HG02678 (cell line): Measurements from ENCODE around the gene CPED1.
"Not testable (repeated sequence)": the region's sequence is repeated elsewhere in the genome, so short reads cannot be mapped to it uniquely, and the experiment has no call there.

Source experiments
- ATAC-seq: cut with Tn5 transposase; IDR thresholded peaks from one replicate; pipeline ENCODE4 v1.9.1; 2021; ENCODE audit warnings: mild to moderate bottlenecking, moderate library complexity; ENCODE audit not compliant: unreplicated experiment

Gene CPED1

DNA sequence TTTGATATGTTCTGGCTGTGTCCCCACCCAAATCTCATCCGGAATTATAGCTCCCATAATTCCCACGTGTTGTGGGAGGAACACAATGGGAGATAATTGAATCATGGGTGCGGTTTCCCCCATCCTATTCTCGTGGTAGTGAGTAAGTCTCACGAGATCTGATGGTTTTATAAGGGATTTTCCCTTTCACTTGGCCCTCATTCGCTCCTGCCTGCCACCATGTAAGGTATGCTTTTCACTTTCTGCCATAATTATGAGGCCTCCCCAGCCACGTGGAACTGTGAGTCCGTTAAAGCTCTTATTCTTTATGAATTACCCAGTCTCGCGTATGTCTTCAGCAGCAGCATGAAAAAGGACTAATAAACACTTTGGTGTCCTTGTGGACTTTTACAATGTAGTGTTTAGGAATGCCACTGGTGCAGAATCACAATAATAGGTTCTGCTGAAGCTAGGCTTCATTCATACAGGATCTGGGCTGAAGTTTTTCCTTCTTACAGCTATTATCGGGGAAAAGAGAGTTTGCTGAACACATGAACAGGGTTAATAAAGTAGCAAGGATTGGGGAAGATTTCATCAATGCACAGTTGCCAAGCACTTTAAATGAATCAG is 74.3 kb downstream of the CPED1 start:
- no peak for ATAC-seq

DNA sequence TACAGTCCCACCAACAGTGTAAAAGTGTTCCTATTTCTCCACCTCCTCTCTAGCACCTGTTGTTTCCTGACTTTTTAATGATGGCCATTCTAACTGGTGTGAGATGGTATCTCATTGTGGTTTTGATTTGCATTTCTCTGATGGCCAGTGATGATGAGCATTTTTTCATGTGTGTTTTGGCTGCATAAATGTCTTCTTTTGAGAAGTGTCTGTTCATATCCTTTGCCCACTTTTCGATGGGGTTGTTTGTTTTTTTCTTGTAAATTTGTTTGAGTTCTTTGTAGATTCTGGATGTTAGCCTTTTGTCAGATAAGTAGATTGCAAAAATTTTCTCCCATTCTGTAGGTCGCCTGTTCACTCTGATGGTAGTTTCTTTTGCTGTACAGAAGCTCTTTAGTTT is 79.2 kb downstream of the CPED1 start:
- ATAC-seq, result not testable (repeated sequence)

DNA sequence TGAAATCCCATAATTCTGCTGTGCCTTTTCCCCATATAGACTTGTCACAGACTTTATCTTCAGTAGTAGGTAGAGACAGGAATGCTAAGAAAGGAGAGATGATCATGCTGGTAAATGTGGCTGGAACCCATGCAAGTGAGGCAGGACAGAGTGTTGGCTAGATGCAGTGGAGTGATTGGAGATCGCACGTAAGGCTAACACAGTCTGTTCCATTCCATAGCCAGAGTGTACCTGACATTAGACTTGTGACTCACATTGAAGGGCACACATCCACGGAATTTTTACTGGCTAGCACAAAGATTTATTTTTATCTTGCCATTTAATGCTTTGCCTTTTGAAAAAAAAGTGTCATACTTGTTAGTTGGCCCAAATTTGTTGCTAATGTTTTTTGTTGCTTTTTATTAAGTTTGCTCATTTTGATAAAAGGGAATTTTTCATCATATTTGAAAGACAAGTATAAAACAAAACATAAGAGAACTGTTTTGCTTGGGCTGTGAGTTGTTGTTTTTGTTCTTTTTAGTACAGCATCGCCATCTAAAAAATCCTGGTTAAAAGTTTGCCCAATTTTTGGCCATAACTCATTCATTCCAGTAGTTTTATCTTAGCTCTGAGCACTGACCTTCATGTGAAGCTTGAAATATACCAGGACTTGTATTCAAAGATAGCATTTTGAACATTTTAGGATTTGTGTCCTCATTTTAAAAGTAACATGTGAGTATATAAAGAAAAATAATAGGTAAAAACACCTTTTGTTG is 81.0 kb downstream of the CPED1 start:
- no peak for ATAC-seq

DNA sequence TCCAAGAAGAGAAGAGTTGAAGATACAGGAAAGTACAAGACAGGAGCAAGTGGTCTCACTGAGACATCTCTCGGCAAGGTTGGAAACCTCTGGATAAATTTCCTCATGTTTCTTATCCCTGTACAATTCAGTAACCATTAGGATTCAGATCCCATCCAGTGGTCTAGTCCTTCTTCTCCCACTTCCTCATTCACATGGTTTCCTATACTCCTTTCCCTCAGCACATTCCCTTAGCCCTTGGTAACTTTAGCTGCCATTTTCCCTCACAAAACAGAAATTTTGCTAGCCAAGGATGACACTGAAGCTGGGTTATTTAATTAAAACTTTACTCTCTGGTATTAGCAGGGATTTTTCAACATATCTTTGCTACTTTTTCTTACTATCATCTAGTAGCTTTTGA is 82.6 kb downstream of the CPED1 start:
- no peak for ATAC-seq

DNA sequence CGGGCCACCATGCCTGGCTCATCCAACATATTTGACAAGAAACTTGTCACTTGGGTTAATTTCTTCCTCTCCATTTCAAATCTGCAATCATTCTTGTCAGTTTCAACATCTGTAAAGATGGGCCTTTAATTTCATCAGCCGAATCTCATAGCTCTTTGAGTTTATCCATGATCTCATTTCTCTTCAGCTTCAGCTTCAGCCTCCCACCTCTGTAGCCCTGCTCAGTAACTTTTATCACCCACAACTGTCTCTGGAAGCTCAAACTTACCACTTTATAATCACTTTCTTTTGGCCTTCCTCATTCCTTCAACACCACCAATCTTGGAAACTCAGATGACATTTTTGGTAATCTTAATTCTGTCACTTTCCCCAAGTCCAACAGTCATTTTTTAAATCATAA is 83.2 kb downstream of the CPED1 start:
- no peak for ATAC-seq

DNA sequence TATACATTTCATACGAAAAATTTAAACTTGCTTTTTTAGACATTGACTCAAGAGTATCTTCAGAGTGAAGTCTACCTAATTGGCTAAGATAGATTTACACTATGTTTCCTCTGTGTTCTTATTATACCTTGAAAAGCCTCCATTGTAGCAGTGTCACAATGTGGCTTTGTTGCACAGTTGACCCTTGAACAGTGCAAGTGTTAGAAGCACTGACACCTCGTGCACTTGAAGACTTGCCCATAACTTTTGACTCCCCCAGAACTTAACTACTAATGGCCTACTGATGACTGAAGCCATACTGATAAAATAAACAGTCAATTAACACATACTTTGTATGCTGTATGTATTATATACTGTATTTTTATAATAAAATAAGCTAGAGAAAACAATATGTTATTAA is 84.3 kb downstream of the CPED1 start:
- no peak for ATAC-seq

DNA sequence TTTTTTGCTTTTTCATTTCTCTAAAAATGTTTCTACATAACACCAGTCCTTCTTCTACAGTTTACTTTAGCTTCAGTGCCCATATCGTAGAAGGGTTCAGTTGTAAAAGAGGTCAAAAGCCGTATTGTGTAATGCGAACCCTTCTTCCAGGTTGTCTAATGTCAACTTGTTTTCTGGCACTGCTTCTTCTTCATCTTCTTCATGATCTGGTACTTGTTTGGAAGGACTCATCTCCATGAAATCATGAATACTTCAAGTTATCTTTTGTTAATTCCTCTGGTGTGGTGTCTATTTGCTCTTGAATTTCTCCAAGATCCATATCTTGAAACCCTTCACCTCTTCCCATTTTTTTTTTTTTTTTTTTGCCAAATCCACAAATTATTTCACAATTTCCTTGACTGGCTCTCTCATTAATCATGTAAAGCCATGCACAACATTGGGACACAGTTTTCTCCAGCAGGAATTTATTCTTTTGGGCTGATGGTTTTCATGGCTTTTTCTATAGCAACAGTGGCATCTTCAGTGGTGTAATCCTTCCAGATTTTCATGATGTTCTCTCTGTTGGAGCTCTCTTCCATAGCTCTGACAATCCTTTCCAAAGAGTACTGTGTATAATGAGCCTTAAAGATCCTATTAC is 85.1 kb downstream of the CPED1 start:
- no peak for ATAC-seq

DNA sequence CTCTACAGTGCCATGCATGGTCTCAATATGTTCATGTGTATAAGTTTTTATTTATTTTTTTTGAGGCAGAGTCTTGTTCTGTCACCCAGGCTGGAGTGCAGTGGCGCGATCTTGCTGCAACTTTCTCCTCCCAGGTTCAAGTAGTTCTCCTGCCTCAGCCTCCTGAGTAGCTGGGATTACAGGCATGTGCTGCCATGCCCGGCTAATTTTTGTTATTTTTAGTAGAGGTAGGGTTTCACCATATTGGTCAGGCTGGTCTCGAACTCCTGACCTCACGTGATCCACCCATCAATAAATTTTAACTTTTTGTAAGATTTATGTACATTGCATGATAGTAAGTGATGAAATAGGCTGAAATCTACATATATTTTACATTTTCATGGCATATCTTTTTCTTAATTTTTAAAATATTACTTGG is 86.9 kb downstream of the CPED1 start:
- ATAC-seq, result not testable (repeated sequence)

DNA sequence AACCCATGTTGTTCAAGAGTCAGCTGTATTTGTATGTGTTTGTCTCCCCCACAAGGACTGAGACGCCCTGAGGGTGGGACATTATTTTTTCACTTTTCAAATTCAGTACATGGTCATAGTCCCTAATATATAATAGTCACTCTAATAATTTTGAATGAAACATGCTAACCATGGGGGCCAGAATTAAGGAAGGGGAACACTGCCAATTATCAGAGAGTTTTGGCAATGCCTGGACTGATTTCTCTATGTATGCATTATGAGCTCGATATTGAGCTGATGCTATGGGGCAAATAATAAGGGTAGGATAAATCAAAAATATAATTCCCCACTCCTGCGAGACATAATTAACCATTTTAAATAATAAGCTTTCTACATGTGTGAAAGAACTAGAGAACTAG is 87.4 kb downstream of the CPED1 start:
- no peak for ATAC-seq

DNA sequence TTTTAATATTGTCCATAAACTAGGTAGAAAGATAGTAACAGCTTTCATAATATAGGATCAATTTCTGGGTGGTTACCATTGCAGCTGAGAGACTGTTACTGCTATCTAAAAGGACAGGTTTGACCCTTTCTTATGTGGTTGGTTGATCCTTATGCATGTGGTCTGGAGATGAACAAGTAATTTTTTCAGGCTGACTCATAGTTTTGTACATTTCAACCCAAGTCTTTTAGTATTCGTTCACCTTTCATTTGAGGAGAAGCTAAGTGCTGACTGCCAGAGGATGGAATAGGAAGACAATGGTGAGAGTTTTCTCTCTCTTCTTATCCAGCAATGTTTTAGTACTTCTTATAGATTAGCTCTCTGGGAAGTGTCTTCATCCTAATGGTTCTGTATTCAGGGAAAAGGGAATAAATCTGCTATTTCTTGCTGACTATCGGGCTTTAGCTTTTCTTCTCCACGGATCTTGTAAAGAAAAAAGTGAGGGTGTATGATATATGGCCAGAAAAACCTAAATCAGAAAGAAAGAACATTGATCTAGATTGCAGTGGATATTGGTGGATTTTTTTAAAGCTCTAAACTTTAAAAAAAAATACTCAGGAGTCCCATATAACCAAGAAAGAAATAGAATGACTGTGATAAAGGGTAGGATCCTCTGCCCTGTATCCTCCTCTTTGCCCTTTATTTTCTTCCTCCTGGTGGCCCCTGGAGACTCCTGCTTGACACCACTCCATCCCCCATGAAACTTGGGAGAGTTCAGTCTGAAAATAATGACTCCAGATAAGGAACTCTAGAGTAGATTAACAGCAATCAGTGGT is 88.0 kb downstream of the CPED1 start:
- no peak for ATAC-seq

DNA sequence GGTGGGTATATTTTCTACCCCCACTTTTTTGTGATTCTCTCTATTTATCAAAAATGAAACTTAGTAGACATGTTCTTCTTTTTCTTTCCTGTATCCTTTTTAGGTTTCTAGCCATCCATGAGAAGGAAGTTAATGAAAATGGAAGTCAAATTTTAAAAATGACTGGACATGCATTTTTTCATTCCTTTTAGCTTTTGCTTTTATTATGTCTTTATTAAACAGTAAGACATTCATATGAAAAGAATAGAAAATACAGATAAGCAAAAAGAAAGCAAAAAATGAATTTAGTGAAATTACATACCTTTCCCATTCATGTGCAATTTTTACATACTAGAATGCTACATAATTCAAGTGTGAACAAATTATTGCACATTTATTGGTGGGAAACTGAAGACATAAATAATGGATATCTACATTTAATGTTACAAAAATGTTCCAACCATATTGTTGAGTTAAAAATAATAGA is 88.7 kb downstream of the CPED1 start:
- ATAC-seq, result no peak

DNA sequence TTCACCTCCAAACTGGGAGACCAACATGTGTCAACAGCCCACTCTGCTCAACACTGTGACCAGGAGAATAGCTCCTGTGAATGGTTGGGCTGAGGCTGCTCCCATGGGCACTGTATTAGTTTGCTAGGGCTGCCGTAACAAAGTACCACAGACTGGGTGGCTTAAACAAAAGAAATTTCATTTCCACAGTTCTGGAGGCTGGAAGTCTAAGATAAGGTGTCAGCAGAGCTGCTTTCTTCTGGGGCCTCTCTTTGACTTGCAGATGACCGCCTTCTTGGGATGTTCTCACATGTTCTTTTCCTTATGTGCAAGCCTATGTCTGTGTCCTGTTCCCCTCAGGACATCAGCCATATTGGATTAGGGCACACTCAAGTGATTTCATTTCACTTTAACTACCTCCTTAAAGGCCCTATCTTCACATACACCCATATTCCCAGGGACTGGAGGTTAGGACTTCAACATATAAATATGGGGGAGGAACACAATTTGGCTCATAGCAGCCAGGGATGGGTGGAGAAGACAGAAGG is 90.3 kb downstream of the CPED1 start:
- no peak for ATAC-seq

DNA sequence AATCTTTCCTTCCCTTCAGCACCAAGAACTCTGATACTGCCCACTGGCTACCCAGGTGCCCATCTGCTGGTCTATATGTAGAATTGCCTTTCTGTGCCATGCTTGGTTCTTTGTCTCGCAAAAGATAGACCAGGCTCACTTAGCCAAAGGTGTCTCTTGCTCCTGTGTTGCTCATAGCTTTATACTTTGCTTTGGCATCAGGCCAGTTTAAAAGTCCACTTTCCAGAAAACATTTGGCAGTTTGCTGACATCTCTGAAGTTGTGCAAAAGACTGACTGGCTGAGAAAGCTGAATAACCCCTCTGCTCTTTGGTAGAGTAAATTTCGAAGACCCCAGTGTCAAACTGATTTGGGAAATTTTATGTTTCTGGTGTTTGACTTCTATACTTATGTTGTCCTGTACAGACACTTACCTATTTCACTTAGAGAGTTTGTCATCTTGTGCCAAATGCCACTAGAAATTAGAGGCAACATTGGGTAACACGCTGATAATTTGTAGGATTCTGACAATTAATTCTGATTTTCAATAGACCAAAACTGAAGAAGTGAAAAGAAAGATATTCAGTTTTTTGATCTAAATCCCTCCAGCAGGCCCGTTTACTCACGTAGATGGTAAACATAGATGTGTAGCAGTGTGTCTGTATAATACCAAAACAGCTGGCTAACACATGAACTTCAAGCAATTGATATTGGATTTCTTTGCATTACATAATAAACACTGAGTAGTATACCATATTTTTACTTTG is 91.1 kb downstream of the CPED1 start:
- ATAC-seq, result no peak

DNA sequence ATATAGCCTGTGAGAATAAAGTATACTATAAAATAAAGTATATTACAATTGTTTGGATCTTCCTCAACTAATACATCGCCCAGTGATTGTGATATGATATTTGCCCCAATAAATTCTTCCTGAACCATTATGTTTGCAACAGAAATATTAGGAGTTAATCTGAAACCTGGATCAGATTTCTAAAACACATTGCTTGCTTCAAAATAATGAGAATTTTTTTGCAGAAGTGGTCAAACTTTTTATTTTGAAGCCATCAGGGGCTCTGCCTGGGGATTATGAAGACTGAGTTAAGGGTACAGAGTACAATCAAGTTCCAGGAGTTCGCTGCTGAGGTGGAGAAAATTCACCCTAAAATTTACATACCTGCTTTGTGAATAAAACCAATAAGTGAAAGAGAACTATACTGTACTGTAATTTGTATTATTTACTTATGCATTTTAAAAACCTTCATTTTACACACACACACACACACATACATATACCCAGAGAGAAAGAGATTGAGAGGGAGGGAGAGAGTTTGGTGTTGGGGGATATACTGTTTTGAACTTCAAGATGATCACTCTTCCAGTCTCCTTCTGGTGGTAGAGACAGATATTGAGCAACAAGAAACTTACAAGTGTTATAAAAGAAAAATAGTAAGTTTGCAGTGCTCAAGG is 91.9 kb downstream of the CPED1 start:
- no peak for ATAC-seq

DNA sequence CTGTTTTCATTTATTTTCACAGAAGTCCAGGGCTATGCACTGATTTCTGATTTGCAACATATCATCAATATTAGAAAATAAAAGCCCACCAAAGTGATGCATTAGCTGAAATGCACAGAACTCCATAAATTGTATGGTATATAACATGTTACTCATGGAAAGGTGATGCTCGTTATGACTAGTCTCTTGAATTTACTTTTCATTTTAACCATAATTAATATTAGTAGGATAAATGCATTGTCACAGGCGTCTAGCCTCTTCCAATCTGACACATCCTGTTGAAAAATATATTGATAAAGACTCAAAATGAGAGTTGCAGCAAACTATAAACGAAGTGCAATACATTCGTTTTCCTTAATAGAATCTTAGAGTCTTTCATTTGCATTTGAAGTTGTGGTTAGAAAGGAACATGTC is 92.4 kb downstream of the CPED1 start:
- ATAC-seq, result no peak

DNA sequence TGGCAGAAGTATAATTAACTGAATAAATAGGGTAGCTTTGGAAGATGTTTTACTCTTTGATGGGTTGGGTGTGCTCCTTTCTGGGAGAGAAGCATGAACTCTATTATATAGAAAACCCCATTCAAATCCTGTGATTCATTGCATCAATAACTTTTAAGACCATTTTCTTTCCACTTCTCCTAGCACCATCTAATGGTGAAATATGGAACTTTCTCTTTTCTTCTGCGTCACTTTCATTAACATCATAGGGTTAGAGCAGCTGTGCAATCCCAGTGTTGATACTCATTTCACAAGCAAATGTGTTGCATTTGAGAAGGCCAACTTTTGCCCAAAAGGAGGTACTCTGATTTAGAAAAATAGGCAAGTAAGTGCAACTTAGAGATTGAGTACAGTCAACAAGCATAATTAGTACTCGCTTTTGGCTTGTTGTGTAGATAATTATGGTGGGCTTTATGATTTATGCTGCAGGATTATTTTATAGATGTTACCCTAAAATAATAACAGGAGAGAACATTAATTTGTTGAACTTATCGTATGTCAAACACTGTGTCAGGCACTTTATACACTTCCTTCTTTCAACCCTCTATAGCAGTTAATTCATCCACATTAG is 92.9 kb downstream of the CPED1 start:
- peak; percentile 86 for ATAC-seq

DNA sequence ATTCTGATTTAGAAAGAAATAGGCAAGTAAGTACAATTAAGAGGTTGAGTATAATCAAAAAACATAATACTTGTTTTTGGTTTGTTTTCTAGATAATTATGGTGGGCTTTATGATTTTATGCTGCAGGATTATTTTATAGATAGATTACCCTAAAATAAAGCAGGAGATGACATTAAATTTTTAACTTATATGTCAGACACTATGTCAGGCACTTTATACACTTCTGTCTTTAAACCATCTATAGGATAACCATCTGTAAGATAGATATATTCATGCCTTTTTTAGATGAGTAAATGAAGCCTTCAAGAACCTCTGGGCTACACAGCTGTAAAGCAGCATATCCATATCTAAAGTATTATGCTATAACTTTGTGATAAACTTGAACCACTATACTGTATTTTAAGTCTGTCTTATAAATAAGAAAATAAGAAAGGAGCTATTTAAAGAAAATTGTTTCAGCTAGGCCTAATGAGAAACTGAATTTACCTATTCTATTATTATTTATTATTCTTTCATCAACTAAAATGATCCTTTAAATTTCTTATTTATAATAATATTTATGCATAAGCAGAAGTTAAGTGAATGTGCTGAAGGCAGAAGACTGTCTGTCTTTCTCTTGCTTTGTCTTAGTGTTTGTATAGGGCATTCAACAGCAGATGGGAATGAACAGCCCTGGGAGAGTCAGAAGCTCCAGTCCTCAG is 94.0 kb downstream of the CPED1 start:
- ATAC-seq, result no peak

DNA sequence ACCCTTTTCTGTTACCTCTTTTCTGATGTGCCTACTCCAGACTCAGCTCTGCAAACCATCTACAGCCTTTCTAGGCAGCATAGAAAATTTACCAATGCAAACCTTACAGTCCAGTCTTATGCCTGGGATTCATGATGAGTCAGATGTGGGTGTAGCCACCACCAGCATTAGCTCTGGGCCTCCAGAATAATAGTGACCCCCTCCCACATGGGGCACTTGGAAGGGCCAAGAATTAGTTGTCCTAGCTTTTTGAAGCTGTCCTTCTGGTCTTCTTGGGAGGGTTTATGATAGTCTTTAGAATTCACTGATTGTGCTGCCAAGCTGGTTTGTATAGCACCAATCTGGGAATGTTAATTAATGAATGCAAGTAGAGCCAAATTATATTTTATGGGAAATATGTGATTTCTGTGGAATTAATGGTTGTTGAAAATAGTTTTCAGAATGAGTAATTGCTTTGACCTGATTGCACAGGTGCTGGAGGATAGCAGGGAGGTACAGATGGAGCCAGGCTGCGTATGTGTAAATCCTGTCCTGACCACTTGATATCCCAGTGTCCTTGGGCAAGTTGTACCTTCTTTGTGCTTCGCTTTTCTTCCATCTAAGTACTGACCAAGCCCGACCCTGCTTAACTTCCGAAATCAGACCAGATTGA is 94.8 kb downstream of the CPED1 start:
- no peak for ATAC-seq
